HPDE6-E6E7 (cell line): Measurements from ENCODE around the gene NTRK3.
"Not testable (repeated sequence)": the region's sequence is repeated elsewhere in the genome, so short reads cannot be mapped to it uniquely, and the experiment has no call there.

Experiments used
- DNase-seq: peaks from one replicate; pipeline ENCODE4 v3.0.0; 2011; ENCODE audit warnings: missing footprints; ENCODE audit errors: extremely low spot score

NTRK3 gene

GRCh38 chr15:87887177-87887576 is 369.4 kb downstream of the NTRK3 start:
- no peak for DNase-seq

DNA sequence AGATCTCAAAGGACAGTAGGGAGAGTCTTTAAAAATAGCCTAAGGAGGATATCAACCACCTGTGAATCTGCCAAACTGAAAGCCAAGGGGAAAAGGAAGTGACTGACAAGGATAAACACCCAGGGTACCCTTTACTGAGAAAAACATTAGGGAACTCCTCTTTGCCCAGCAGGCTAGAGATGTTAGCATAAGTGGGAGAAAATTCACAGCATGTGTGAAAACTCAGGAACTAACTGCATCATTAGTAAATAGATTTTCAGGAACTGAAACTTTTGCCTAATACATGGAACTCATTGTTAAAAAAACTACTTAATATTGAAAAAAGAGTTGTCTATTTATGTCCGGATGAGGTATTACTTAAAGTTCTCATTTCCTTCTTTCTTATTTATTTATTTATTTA is 375.5 kb downstream of the NTRK3 start:
- DNase-seq = no peak

DNA sequence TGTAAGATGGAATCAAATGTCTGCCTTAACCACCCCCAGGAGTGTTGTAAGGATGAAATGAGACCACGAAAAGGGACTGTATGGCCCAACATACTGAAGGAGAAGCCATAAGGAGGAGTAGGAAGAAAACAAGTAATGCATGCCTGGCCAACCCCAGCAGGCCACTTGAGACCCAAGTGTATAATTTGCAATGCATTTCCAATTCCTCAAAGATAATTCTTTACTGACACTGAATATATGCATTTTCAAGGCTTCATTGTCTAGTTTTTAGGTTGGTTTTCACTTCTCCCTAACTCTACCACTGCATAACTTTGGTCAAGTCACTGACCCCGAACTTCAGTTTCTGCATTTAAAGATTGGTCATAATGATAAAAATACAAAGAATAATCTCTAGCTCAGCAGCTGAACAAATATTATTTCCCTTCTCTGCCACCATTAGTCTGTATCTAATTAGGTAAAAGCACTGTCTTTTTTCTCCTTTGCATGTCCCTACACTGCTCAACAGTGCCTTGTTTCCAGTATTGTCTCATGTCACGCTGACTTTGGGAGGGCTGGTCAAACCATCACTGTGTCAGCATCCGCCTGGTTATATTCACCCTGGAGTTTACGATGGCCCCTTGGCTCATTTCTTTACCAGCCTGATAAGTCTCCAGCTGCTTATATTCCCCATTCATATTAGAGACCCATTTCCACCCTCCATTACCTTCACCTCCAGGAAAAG is 378.6 kb downstream of the NTRK3 start:
- no peak for DNase-seq

GRCh38 chr15:87877114-87877810 is 379.3 kb downstream of the NTRK3 start:
- DNase-seq = no peak

DNA sequence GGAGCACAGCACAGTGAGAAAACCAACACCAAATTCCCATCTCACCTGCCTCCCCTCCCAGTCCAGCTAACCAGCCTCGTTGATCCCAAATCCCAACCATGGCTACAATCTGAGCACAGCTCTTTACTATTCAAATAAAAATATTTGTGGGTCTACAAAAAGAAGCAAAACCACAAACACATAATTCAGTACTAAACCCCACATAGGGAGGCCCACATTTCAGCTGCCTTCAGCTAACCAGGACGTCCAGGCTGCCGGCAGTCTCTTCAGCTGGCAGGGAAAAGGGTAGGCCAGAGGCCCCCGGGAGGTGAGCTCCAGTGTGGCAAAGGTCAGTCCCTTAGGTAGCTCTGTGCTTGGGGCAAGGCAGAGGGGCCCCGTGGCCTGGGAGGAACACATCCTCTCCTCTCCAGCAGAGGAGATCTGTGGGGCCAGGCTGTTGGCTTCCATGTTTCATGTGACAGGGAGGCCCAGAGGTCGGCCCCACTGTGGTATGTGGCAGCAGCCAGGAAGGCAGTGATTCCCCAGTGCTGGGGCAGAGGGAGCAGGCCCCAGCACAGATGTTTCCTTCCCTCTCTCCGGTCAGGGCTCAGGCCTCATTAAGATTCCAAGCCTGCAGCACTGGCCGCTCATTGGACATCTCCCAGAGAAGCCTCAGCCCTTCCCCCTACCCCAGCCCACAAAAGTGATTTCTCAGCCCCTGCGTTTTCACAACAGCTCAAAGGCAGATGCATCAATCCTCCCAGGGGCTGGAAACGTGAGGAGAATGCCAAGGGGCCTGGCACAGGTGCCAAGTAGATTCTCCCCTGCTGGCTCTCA is 381.4 kb downstream of the NTRK3 start:
- DNase-seq = no peak

- DNase-seq = no peak
These were observed 383.0 kb downstream of the NTRK3 start for GRCh38 chr15:87873516-87873915.

- no peak for DNase-seq
These were observed 384.7 kb downstream of the NTRK3 start for GRCh38 chr15:87871731-87872320.

- no peak for DNase-seq
These were observed 385.3 kb downstream of the NTRK3 start for GRCh38 chr15:87871258-87871681.

- DNase-seq = no peak
These were observed 389.6 kb downstream of the NTRK3 start for GRCh38 chr15:87866961-87867360.

GRCh38 chr15:87863152-87863551 is 393.4 kb downstream of the NTRK3 start:
- no peak for DNase-seq

GRCh38 chr15:87860743-87861142 is 395.8 kb downstream of the NTRK3 start:
- no peak for DNase-seq

- no peak for DNase-seq
These were observed 397.9 kb downstream of the NTRK3 start for GRCh38 chr15:87858651-87859050.

- DNase-seq = no peak
These were observed 405.0 kb downstream of the NTRK3 start for GRCh38 chr15:87851497-87851896.

DNA sequence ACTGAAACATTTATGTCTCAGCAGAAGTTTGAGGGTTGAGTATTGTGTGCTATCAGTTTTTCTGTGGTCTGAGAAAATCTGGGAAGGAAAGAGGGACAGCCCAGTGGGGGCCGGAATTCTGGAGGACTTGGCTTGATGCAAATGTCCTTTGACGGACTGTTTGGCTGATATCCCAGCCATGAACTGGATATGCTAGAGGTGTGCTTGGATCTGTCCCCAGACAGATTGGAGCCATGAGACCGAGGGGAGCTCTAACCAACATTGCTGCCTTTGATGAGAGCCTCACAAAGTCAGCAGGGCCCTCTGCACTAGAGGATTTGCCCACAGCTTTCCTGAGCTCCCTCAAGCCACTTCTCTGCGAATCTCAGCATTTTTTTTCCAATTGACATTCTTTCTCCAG is 405.6 kb downstream of the NTRK3 start:
- DNase-seq = no peak

GRCh38 chr15:87849181-87849580 is 407.4 kb downstream of the NTRK3 start:
- DNase-seq = no peak

DNA sequence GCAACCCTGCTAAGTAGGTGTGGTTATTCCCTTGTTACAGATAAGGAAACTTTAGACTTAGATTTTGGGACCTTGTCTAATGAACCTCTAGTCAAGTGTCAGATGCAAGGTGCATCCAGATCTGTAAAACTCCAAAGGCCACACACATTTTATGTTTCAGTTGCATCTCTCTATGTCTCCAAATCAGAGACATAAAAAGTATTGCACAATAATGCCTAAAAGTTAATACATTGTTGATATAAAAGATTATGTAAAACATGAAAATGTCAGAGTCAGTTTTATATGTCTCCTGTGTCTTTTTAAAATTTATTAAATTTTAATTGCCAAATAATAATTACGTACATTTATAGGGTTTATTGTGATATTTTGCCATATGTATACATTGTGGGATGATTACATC is 408.5 kb downstream of the NTRK3 start:
- no peak for DNase-seq

GRCh38 chr15:87846746-87847145 is 409.8 kb downstream of the NTRK3 start:
- DNase-seq = no peak

GRCh38 chr15:87843312-87843711 is 413.2 kb downstream of the NTRK3 start:
- DNase-seq = no peak

DNA sequence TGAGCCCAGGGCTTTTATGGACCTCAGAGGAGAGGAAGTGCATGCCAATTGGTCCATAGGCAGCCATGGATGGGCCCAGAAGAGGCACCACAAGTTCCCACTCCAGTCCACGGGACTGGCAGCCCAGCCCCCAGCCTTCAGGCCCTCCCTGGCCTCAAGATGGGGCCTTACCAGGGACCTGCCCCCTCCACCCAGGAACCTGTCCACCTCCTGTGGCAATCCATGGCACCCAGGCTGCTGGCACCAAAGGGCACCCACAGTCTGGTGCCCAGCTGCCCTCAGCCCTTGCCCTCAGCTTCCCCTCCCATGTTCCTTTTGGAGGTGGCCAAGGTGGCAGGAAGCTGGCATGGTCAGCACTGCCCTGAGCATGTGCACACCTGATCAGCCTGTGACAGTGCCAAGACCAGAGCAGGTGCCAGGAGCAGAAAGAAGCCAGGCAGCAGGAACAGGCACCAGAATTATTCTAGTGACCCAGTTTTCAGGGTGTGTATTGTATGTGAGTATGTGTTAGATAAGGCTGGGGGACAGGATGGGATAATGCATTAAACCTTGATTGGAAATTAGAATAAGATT is 415.0 kb downstream of the NTRK3 start:
- no peak for DNase-seq

- DNase-seq = not testable (repeated sequence)
These were observed 420.7 kb downstream of the NTRK3 start for GRCh38 chr15:87835830-87836229.

DNA sequence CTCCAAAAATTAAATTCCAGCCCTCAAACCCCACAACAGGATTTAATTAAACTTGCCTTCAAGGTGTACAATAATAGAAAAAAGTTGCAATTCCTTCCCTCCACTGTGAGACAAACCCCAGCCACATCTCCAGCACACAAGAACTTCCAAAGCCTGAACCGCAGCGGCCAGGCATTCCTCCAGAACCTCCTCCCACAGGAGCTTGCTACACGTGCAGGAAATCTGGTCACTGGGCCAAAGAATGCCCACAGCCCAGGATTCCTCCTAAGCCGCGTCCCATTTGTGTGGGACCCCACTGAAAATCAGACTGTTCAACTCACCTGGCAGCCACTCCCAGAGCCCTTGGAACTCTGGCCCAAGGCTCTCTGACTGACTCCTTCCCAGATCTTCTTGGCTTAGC is 423.2 kb downstream of the NTRK3 start:
- DNase-seq = not testable (repeated sequence)
